Suprapubic skin (tissue), 4 donors: ENCODE results near the gene FUT2. TPM values are rescaled to one million over a fixed set of nuclear protein-coding genes. Genes with fewer than 3 reads are reported as not detected.

Experiments used
- DNase-seq, 2 donors: peaks; one replicate each; pipeline ENCODE4 v3.0.0-alpha.2; 2019; ENCODE audit warnings: low spot score in 2 of 2
- H3K27ac ChIP-seq: fragments of 200-600 bp; sonication (generic); one replicate; pipeline ENCODE4 v1.5.1; 2019
- H3K27me3 ChIP-seq: fragments of 200-600 bp; sonication (generic); one replicate; pipeline ENCODE4 v1.5.1; 2019
- H3K36me3 ChIP-seq: fragments of 200-600 bp; sonication (generic); one replicate; pipeline ENCODE4 v1.5.1; 2019
- H3K4me1 ChIP-seq: fragments of 200-600 bp; sonication (generic); one replicate; pipeline ENCODE4 v1.5.1; 2019
- H3K4me3 ChIP-seq: fragments of 200-600 bp; sonication (generic); one replicate; pipeline ENCODE4 v1.5.1; 2019; ENCODE audit warnings: mild to moderate bottlenecking
- H3K9me3 ChIP-seq: fragments of 200-600 bp; sonication (generic); one replicate; pipeline ENCODE4 v1.5.1; 2019
- EP300 ChIP-seq: sonication (generic); formaldehyde crosslinking; IDR thresholded peaks from one replicate; pipeline ENCODE4 v1.6.1; 2017; ENCODE audit warnings: antibody characterized with exemption
- POLR2A ChIP-seq, 2 donors: fragments of 450-650 bp; IDR thresholded peaks; one replicate each; pipeline ENCODE4 v1.6.1; 2017; ENCODE audit warnings: antibody characterized with exemption in 2 of 2, mild to moderate bottlenecking in 2 of 2, moderate library complexity in 2 of 2
- POLR2AphosphoS5 ChIP-seq, 3 donors: sonication (generic); formaldehyde crosslinking; IDR thresholded peaks; one replicate each; pipeline ENCODE4 v1.6.1; 2017; ENCODE audit warnings: antibody characterized with exemption in 3 of 3
- WGBS: methylation state at CpG from one replicate; pipeline ENCODE4 v1.1.5; 2018; 5-methylcytosine and 5-hydroxymethylcytosine counted together
- total RNA-seq, 4 donors: library from RNA; depleted of rRNA; stranded (reverse); fragments of >200 nt; gene quantifications; one replicate each; pipeline ENCODE4 v1.1.0, GENCODE V29; 2016
- TF ChIP-seq, protein P1 (sequence below), 2 donors: fragments of 200-600 bp in 1 of 2; fragments of 450-650 bp in 1 of 2; sonication (generic) in 1 of 2; IDR thresholded peaks; one replicate each; pipeline ENCODE4 v1.5.1; 2016 to 2019; ENCODE audit warnings: antibody characterized with exemption in 2 of 2, mild to moderate bottlenecking in 1 of 2, moderate library complexity in 1 of 2

The FUT2 gene
- total RNA-seq, 4 donors from 2014 or later, result 2.1 to 17.4 (median 4.9) TPM

DNA sequence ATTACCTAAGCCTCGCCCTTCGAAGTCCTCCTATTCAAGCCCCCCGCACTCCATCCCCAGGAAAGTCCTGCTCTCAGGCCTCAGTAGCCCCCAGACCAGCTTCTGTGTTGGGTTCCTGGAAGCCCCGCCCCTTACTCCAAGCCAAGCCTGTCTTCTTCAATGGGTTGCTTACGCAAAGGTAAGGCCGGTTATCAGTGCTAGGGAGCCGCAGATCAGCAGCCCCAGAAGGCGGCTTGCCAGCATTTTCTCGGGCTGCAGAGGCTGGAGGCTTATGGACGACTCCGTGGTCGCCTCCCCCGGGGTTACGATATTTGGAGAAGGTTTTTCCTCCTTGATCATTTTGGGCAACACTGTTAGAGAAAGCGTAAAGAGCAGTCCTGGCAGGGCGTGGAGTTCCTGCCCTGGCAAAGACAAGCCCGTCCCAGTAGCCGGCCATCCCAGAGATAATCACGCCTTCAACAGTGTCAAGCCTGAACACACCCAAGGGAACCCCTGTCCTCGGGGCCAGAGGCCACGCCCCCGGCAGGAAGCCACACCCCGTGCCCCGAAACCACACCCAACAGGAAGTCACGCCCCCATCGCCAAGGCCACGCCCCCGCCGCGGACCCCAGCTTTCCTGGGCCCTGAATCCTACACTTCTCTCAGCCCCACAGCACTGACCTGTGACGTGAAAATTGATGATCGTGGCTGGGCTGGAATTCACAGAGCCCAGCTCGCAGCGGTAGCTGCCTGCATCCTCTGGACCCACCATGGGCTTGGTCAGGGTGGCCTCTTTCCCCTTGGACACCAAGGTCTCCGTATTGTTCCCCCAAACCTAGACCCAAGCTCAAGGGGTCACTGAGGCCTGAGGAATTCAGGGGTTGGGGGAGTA, 45.6 kb downstream of the FUT2 start:
- DNase-seq, result no peak
- peak overlapping the region; percentile 26 for H3K4me3 ChIP-seq
- H3K4me1 ChIP-seq, result peaks cover 33% of the 10 kb centered on the region

DNA sequence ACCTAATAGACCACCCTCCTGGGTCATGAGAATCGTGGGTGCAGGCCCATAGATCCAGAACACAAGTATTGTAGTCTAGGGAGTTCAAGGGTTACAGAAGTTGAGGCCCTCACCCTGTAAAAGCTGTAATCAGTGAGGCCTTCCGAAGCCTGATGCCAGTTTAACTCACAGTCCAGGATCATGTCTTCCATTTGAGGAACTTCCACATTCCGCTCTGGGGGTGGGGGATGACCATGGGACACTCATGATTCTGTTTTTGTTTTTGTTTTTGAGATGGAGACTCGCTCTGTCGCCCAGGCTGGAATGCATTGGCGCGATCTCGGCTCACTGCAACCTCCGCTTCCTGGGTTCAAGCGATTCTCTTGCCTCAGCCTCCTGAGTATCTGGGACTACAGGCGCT, 46.3 kb downstream of the FUT2 start:
- Histone ChIP-seq H3K4me3 (no peak overlapping the region), H3K27ac (peak overlapping the region; percentile 65), H3K9me3 (no peaks in the 10 kb centered on the region), H3K27me3 (no peaks in the 10 kb centered on the region), H3K4me1 (peaks cover 33% of the 10 kb centered on the region), H3K36me3 (no peaks in the 10 kb centered on the region)
- 92% methylated on average over 11 of the region's 11 CpGs for WGBS
- TF ChIP-seq EP300, result no peak
- TF ChIP-seq, protein P1, sequence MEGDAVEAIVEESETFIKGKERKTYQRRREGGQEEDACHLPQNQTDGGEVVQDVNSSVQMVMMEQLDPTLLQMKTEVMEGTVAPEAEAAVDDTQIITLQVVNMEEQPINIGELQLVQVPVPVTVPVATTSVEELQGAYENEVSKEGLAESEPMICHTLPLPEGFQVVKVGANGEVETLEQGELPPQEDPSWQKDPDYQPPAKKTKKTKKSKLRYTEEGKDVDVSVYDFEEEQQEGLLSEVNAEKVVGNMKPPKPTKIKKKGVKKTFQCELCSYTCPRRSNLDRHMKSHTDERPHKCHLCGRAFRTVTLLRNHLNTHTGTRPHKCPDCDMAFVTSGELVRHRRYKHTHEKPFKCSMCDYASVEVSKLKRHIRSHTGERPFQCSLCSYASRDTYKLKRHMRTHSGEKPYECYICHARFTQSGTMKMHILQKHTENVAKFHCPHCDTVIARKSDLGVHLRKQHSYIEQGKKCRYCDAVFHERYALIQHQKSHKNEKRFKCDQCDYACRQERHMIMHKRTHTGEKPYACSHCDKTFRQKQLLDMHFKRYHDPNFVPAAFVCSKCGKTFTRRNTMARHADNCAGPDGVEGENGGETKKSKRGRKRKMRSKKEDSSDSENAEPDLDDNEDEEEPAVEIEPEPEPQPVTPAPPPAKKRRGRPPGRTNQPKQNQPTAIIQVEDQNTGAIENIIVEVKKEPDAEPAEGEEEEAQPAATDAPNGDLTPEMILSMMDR (IDR thresholded peaks at IDR 0.05), result no peak
- no peak for TF ChIP-seq POLR2AphosphoS5 (IDR thresholded peaks at IDR 0.05)
- TF ChIP-seq POLR2A (IDR thresholded peaks at IDR 0.05), result no peak
- no peak for DNase-seq

More for the DNA sequence above, 45.6 kb downstream of the FUT2 start:
- no peak for TF ChIP-seq POLR2A (IDR thresholded peaks at IDR 0.05)
- no peak for TF ChIP-seq EP300
- no peak for TF ChIP-seq POLR2AphosphoS5 (IDR thresholded peaks at IDR 0.05)
- TF ChIP-seq, protein P1 (IDR thresholded peaks at IDR 0.05), result no peak
- Histone ChIP-seq H3K27me3 (no peaks in the 10 kb centered on the region), H3K27ac (peak overlapping the region; percentile 65), H3K36me3 (no peaks in the 10 kb centered on the region), H3K9me3 (no peaks in the 10 kb centered on the region)
- WGBS, result 53% methylated on average over 23 of the region's 35 CpGs

DNA sequence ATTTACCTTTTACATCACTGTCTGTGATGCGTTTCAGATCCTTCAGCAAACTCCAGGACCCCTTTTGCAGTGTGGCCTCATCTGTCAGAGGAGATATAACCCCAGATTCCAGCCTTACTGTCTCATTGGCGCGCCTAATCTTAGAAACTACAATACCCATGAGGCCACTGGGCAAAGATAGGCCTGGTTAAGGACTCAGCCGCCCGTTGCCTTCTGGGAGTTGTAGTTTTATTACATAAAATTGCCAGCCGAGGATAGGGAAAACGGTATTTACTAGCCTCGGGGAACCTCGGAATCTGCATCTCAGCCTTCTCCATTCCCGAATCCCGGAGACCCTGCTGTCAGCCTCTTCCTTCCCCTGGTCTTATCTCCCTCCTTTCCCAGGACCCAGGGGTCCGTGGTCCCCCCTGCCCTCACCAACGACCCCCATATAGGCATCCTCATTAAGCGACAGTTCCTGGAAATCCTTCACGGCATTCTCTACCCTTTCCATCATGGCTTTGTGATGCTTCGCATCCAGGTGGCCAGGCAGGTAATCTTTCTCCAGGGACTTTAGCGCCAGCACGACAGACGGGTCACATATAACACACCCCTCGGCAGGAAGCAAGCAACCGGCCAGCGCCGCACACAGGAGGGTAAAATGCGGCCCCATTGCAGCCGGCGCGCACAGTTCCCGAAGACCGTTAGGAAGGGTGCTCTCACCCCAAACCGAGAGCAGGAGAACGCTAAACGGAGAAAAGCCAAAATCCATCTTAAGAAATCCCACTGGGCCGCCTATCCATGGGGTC, 49.6 kb downstream of the FUT2 start:
- DNase-seq, result no peak
- peaks cover 13% of the 10 kb centered on the region for H3K4me1 ChIP-seq
- H3K9me3 ChIP-seq, result no peaks in the 10 kb centered on the region
- no peak overlapping the region for H3K4me3 ChIP-seq
- 32% methylated on average over 33 of the region's 33 CpGs for WGBS
- no peak for TF ChIP-seq POLR2AphosphoS5 (IDR thresholded peaks at IDR 0.05)
- no peak for TF ChIP-seq EP300
- TF ChIP-seq POLR2A (IDR thresholded peaks at IDR 0.05), result no peak
- TF ChIP-seq, protein P1 (IDR thresholded peaks at IDR 0.05), result no peak
- H3K36me3 ChIP-seq, result peaks cover 8% of the 10 kb centered on the region
- H3K27ac ChIP-seq, result no peak overlapping the region
- no peaks in the 10 kb centered on the region for H3K27me3 ChIP-seq

DNA sequence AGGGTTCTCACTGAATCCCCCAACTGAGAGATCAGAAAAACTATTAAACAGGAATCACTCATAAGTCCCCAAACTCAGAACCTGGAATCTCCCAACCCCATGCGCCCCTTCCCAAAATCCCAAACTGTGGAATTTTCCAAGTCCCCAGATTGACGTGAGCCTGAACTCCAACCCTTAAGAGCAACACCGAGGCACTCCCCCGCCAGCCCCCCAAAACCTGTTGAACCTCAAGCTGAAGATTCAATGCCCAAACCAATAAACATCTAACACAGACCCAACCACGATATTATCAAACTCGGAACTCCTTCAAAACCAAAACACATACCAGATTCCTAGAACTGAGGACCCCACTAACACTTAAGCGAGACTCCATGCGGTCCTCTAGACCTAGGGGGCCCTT, 50.3 kb downstream of the FUT2 start:
- Histone ChIP-seq H3K27me3 (no peaks in the 10 kb centered on the region), H3K4me3 (no peak overlapping the region), H3K36me3 (peaks cover 9% of the 10 kb centered on the region), H3K27ac (no peak overlapping the region), H3K4me1 (peaks cover 7% of the 10 kb centered on the region), H3K9me3 (no peaks in the 10 kb centered on the region)
- no peak for DNase-seq
- 84% methylated on average over 8 of the region's 8 CpGs for WGBS
- TF ChIP-seq EP300 (no peak), POLR2AphosphoS5 (IDR thresholded peaks at IDR 0.05) (no peak), POLR2A (IDR thresholded peaks at IDR 0.05) (no peak)
- TF ChIP-seq, protein P1 (IDR thresholded peaks at IDR 0.05), result no peak
